HG02981 (cell line): ENCODE data around the gene GAPDHS.
A peak's percentile ranks its signal among the peaks of the same experiment; 100 is the strongest.

Experiments used
- ATAC-seq: cut with Tn5 transposase; IDR thresholded peaks from one replicate; pipeline ENCODE4 v1.9.1; 2021; ENCODE audit warnings: mild to moderate bottlenecking, moderate library complexity; ENCODE audit not compliant: unreplicated experiment

Gene GAPDHS

GRCh38 chr19:35533201-35533821 lies at the start of gene GAPDHS:
Gene GAPDHS (plus strand): TSS chr19:35533456. CDS start chr19:35533528, 72 bp downstream.
- no peak for ATAC-seq

- peak; percentile 82 for ATAC-seq
Measured at GRCh38 chr19:35484252-35485036, 48.8 kb upstream of the GAPDHS start.

GRCh38 chr19:35486268-35486708 lies 47.0 kb upstream of the GAPDHS start:
- ATAC-seq, result no peak

GRCh38 chr19:35487656-35488182 lies 45.5 kb upstream of the GAPDHS start:
- ATAC-seq, result no peak

GRCh38 chr19:35488677-35489076 lies 44.6 kb upstream of the GAPDHS start:
- no peak for ATAC-seq

- no peak for ATAC-seq
Measured at GRCh38 chr19:35490364-35490763, 42.9 kb upstream of the GAPDHS start, which contains the start of gene KRTDAP. Gene KRTDAP (minus strand): TSS chr19:35490464. CDS start chr19:35490442, 22 bp downstream.

- ATAC-seq, result no peak
Measured at GRCh38 chr19:35491836-35492360, 41.4 kb upstream of the GAPDHS start.

GRCh38 chr19:35493971-35494370 lies 39.3 kb upstream of the GAPDHS start:
- ATAC-seq, result no peak

- ATAC-seq, result no peak
Measured at GRCh38 chr19:35495107-35496064, 37.9 kb upstream of the GAPDHS start.

GRCh38 chr19:35497406-35497805 lies 35.9 kb upstream of the GAPDHS start:
- ATAC-seq, result no peak

- ATAC-seq, result no peak
Measured at GRCh38 chr19:35498220-35498619, 35.0 kb upstream of the GAPDHS start.

- no peak for ATAC-seq
Measured at GRCh38 chr19:35498984-35499527, 34.2 kb upstream of the GAPDHS start.

- ATAC-seq, result no peak
Measured at GRCh38 chr19:35500611-35501010, 32.6 kb upstream of the GAPDHS start.

GRCh38 chr19:35501684-35502083 lies 31.6 kb upstream of the GAPDHS start:
- no peak for ATAC-seq

GRCh38 chr19:35502751-35503150 lies 30.5 kb upstream of the GAPDHS start:
- no peak for ATAC-seq

- ATAC-seq, result no peak
Measured at GRCh38 chr19:35506011-35506410, 27.2 kb upstream of the GAPDHS start.

GRCh38 chr19:35507561-35507960 lies 25.7 kb upstream of the GAPDHS start:
- ATAC-seq, result no peak

- ATAC-seq, result no peak
Measured at GRCh38 chr19:35508129-35508528, 25.1 kb upstream of the GAPDHS start.

GRCh38 chr19:35509018-35509652 lies 24.1 kb upstream of the GAPDHS start:
- ATAC-seq, result no peak
